ENCODE measurements around the gene ACOX1.

- no peak for TF ChIP-seq YY1 (tag by site-specific recombination; IDR thresholded peaks at IDR 0.05)
- TF ChIP-seq ZNF155 (tag by site-specific recombination; IDR thresholded peaks at IDR 0.05): no peak
- TF ChIP-seq CTCF (tag by site-specific recombination; IDR thresholded peaks at IDR 0.05): no peak
- TF ChIP-seq ZNF114 (tag by site-specific recombination; IDR thresholded peaks at IDR 0.05): no peak
- TF ChIP-seq TCF7L2 (IDR thresholded peaks at IDR 0.05; ENCODE audit: borderline replicate concordance, low read depth, low read length): no peak
- TF ChIP-seq MYNN (tag by site-specific recombination; IDR thresholded peaks at IDR 0.05; ENCODE audit: borderline replicate concordance): no peak
- TF ChIP-seq ZNF555 (tag by site-specific recombination; conservative IDR thresholded peaks at IDR 0.05): no peak
- TF ChIP-seq BCL11A (tag by site-specific recombination; IDR thresholded peaks at IDR 0.05; ENCODE audit: low read depth): no peak
- TF ChIP-seq EGR2 (tag by site-specific recombination; IDR thresholded peaks at IDR 0.05; ENCODE audit: low read depth): no peak
- TF ChIP-seq ZNF335 (tag by site-specific recombination; conservative IDR thresholded peaks at IDR 0.05): no peak
Measured at GRCh38 chr17:75891605-75892555, 87.1 kb downstream of the ACOX1 start.

Data from HEK293 (cell line).